Heart left ventricle (tissue), 16 donors: Measurements from ENCODE around the gene CREG1. TPM values are rescaled to one million over a fixed set of nuclear protein-coding genes. Genes with fewer than 3 reads are reported as not detected.

ENCODE experiments used
- ATAC-seq, 4 donors: fragments of 200-7000 bp; cut with Tn5 transposase; one replicate each; pipeline ENCODE4 v1.9.1; 2020 to 2022; ENCODE audit warnings: moderate library complexity in 4 of 4, mild to moderate bottlenecking in 3 of 4, moderate number of reproducible peaks in 1 of 4
- DNase-seq, 5 donors: peaks; one replicate each; pipeline ENCODE4 v3.0.0-alpha.2; 2020
- H3K27ac ChIP-seq, 12 donors: fragments of 200-600 bp; sonication (generic) in 4 of 12; one replicate each; pipeline versions ENCODE4 v1.5.0 to v1.8.0; 2016 to 2022; ENCODE audit warnings: mild to moderate bottlenecking in 2 of 12
- H3K27me3 ChIP-seq, 9 donors: fragments of 200-600 bp; sonication (generic) in 2 of 9; one replicate each; pipeline versions ENCODE4 v1.5.1 to v1.8.0; 2016 to 2022; ENCODE audit warnings: mild to moderate bottlenecking in 3 of 9
- H3K36me3 ChIP-seq, 9 donors: fragments of 200-600 bp; sonication (generic) in 2 of 9; one replicate each; pipeline versions ENCODE4 v1.5.0 to v1.8.0; 2018 to 2022; ENCODE audit warnings: mild to moderate bottlenecking in 2 of 9
- H3K4me1 ChIP-seq, 12 donors: fragments of 200-600 bp; sonication (generic) in 4 of 12; one replicate each; pipeline versions ENCODE4 v1.5.0 to v1.8.0; 2016 to 2022; ENCODE audit warnings: mild to moderate bottlenecking in 3 of 12
- H3K4me3 ChIP-seq, 12 donors: fragments of 200-600 bp; sonication (generic) in 4 of 12; one replicate each; pipeline versions ENCODE4 v1.5.0 to v1.8.0; 2017 to 2022; ENCODE audit warnings: mild to moderate bottlenecking in 9 of 12, moderate library complexity in 4 of 12
- H3K9me3 ChIP-seq, 12 donors: fragments of 200-600 bp; sonication (generic) in 4 of 12; one replicate each; pipeline versions ENCODE4 v1.5.0 to v1.8.0; 2016 to 2022; ENCODE audit warnings: mild to moderate bottlenecking in 1 of 12
- CTCF ChIP-seq, 12 donors: fragments of 200-600 bp; sonication (generic) in 4 of 12; IDR thresholded peaks; one replicate each; pipeline versions ENCODE4 v1.5.0 to v1.8.0; 2018 to 2022; ENCODE audit warnings: antibody characterized with exemption in 12 of 12, mild to moderate bottlenecking in 5 of 12
- POLR2A ChIP-seq, 2 donors: fragments of 450-650 bp; IDR thresholded peaks; one replicate each; pipeline ENCODE4 v1.6.1; 2017; ENCODE audit warnings: antibody characterized with exemption in 2 of 2, mild to moderate bottlenecking in 2 of 2, moderate library complexity in 2 of 2
- WGBS, 4 donors: extraction: QIAGEN DNeasy Blood & Tissue Kit in 2 of 4; methylation state at CpG; one replicate each; pipeline versions ENCODE4 v1.1.5 to v1.1.7; 2013 to 2018; 5-methylcytosine and 5-hydroxymethylcytosine counted together
- intact Hi-C, 10 donors: fragments of 100-400 bp; cut with DNase I; formaldehyde crosslinking; loops; one replicate each; pipeline versions ENCODE4 v1.11.1 to v1.14.2; 2022
- polyA plus RNA-seq, 2 donors: library from polyadenylated mRNA; stranded (reverse); fragments of 200-250 nt; gene quantifications; one replicate each; pipeline ENCODE4 v1.2.3, GENCODE V29; 2013
- total RNA-seq, 9 donors: library from RNA; depleted of rRNA in 2 of 9; stranded (reverse); fragments of >200 nt in 2 of 9; fragmentation: NEBNext Ultra II Directional in 3 of 9; extraction: Animal tissue kit (Norgen Biotek cat#: 25700) in 3 of 9; gene quantifications; one replicate each; pipeline versions ENCODE4 v1.1.0 to v1.2.4, GENCODE V29; 2016 to 2023
- donor health status: ischemic (EF 13 %, LVEDD 7.1; RV severe dilation, severe dysfunction).
- donor health status: healthy with polysubstance abuse.
- donor health status: DM: no; HTN: yes; CAD: no.
- donor health status: DM: no; HTN: no; CAD: no.
- donor health status: ischemic (EF 25% LVEDD 6.9; RV normal size, moderate dysfunction).
- donor health status: ischemic (EF 25% LVEDD 5.7; RV mildly dilated, moderate dysfunction).
- donor health status: healthy.
- donor health status: DM: yes; HTN: yes; CAD: no.
- donor health status: ischemic (EF 35%, LVEDD 5.7; RV mildly dilated, moderate dysfunction).
- donor health status: nonischemic (EF 11% LVEDD 7.7; RV severe dilation, severe dysfunction).
- donor health status: DM: yes; HTN: yes; CAD: no.
- donor health status: PGD.
- donor health status: ischemic (EF 29% LVEDD 5.4; RV normal size, mild dysfunction).
- donor health status: nonischemic (EF 23%, LVEDD 6.1; RV moderate dilation, normal function).

CREG1 gene
- total and polyA plus RNA-seq, 11 donors: 31.3 to 176 (median 85.5) TPM

GRCh38 chr1:167582722-167583121, 29.2 kb upstream of the CREG1 start:
- ATAC-seq: no peak
- TF ChIP-seq CTCF (IDR thresholded peaks at IDR 0.05) (no peak), POLR2A (IDR thresholded peaks at IDR 0.05) (no peak)
- intact Hi-C loops: no loop called here
- Histone ChIP-seq H3K4me3 (no peak overlapping the region), H3K4me1 (peaks cover 0 to 6% (median 0%) of the 10 kb centered on the region in 12 donors), H3K9me3 (no peaks in the 10 kb centered on the region), H3K27ac (no peak overlapping the region), H3K27me3 (no peaks in the 10 kb centered on the region), H3K36me3 (no peaks in the 10 kb centered on the region)
- DNase-seq: no peak
- 95 to 99% (median 98%) methylated on average over 4 of the region's 4 CpGs for WGBS, 4 donors

GRCh38 chr1:167582064-167582463, 28.5 kb upstream of the CREG1 start:
- DNase-seq (no peak), ATAC-seq (no peak)
- TF ChIP-seq POLR2A (IDR thresholded peaks at IDR 0.05): no peak
- TF ChIP-seq CTCF (IDR thresholded peaks at IDR 0.05): no peak
- H3K27ac ChIP-seq: no peak overlapping the region
- 88 to 100% (median 96%) methylated on average over 1 of the region's 1 CpG for WGBS, 4 donors
- H3K9me3 ChIP-seq: no peaks in the 10 kb centered on the region
- no peaks in the 10 kb centered on the region for H3K27me3 ChIP-seq
- H3K4me1 ChIP-seq: no peaks in the 10 kb centered on the region
- no peaks in the 10 kb centered on the region for H3K36me3 ChIP-seq
- intact Hi-C loops: no loop called here
- H3K4me3 ChIP-seq: no peak overlapping the region

- H3K27me3 ChIP-seq: no peaks in the 10 kb centered on the region
- no peak overlapping the region for H3K27ac ChIP-seq
- TF ChIP-seq POLR2A (IDR thresholded peaks at IDR 0.05): no peak
- TF ChIP-seq CTCF (IDR thresholded peaks at IDR 0.05): no peak
- H3K4me1 ChIP-seq: no peaks in the 10 kb centered on the region
- 41 to 65% (median 60%) methylated on average over 4 of the region's 4 CpGs for whole genome bisulfite sequencing, 4 donors
- DNase-seq (no peak), ATAC-seq (no peak)
- intact Hi-C loops: no loop called here
- no peaks in the 10 kb centered on the region for H3K36me3 ChIP-seq
- no peak overlapping the region for H3K4me3 ChIP-seq
- H3K9me3 ChIP-seq: no peaks in the 10 kb centered on the region
These were observed 26.4 kb upstream of the CREG1 start for GRCh38 chr1:167579986-167580385.

- 75 to 90% (median 80%) methylated on average over 2 of the region's 2 CpGs for WGBS, 4 donors
- intact Hi-C loops: no loop called here
- ATAC-seq: no peak
- Histone ChIP-seq H3K4me1 (no peaks in the 10 kb centered on the region), H3K4me3 (no peak overlapping the region), H3K36me3 (no peaks in the 10 kb centered on the region), H3K27me3 (no peaks in the 10 kb centered on the region), H3K27ac (no peak overlapping the region), H3K9me3 (no peaks in the 10 kb centered on the region)
- TF ChIP-seq POLR2A (IDR thresholded peaks at IDR 0.05): no peak
- TF ChIP-seq CTCF (IDR thresholded peaks at IDR 0.05): no peak
- DNase-seq: no peak
These were observed 25.5 kb upstream of the CREG1 start for GRCh38 chr1:167578939-167579521.
